ENCODE results near the gene B4GALT1. TPM values are rescaled to one million over a fixed set of nuclear protein-coding genes. Genes with fewer than 3 reads are reported as not detected.

Gene B4GALT1
- total and polyA plus RNA-seq, 2 of the 8 experiments (the other 6 are each of a cell fraction or from before 2014, with no cell fraction given), result 12.8 to 18.2 TPM

- H3K79me2 ChIP-seq (ENCODE audit: control insufficient read depth in 1 of 2, insufficient read depth in 2 of 2, low read length in 2 of 2), result no peaks in the 10 kb centered on the region
- no peak overlapping the region for H2BK12ac ChIP-seq (ENCODE audit: low read depth, low read length)
- no peak overlapping the region for H2BK5ac ChIP-seq (ENCODE audit: low read depth, low read length)
- FAIRE-seq (no peak), DNase-seq (ENCODE audit: low read depth in 1 of 2, low spot score in 2 of 2) (no peak)
- no peak overlapping the region for H2BK20ac ChIP-seq (ENCODE audit: low read length)
- no peaks in the 10 kb centered on the region for H3K4me1 ChIP-seq (replicated peaks in 1 of 4; ENCODE audit: control insufficient read depth in 3 of 4, insufficient read depth in 4 of 4, low read length in 3 of 4)
- no peak overlapping the region for H4K91ac ChIP-seq (replicated peaks; ENCODE audit: insufficient read length, low read length)
- 86% methylated on average over 2 of the region's 2 CpGs; no CpG with 5 or more reads in 1 of the 2 experiments for WGBS, 2 experiments (ENCODE audit: extremely low coverage in 1 of 2, insufficient coverage in 1 of 2, insufficient read length in 1 of 2, insufficient replicate concordance in 2 of 2, low coverage in 1 of 2, low lambda C conversion rate in 2 of 2, missing lambda C conversion rate in 1 of 2)
- no peak overlapping the region for H4K5ac ChIP-seq (ENCODE audit: insufficient read length, low read depth, low read length)
- H3K27ac ChIP-seq (ENCODE audit: low read depth, low read length), result no peak overlapping the region
- H3K9ac ChIP-seq (replicated peaks in 1 of 4; ENCODE audit: extremely low read depth in 1 of 4, low read depth in 3 of 4, low read length in 3 of 4), result no peak overlapping the region
- no peak overlapping the region for H3K4ac ChIP-seq (replicated peaks; ENCODE audit: insufficient read length, low read depth, low read length)
- no peak overlapping the region for H3K14ac ChIP-seq (ENCODE audit: insufficient read length)
- H2AK5ac ChIP-seq (ENCODE audit: low read depth, low read length), result no peak overlapping the region
- no peak overlapping the region for H3K4me2 ChIP-seq (ENCODE audit: insufficient read depth in 1 of 2, low read depth in 2 of 2, low read length in 2 of 2)
- H3K79me1 ChIP-seq (ENCODE audit: low read depth, low read length), result no peaks in the 10 kb centered on the region; the same call in 1 of the 2 replicates
- no peak overlapping the region for H3K56ac ChIP-seq (replicated peaks; ENCODE audit: insufficient read length, low read depth, low read length)
- H2BK120ac ChIP-seq (replicated peaks; ENCODE audit: low read depth, low read length), result no peak overlapping the region
- no peak overlapping the region for H2AFZ ChIP-seq (ENCODE audit: low read length)
- H2BK15ac ChIP-seq (ENCODE audit: low read length), result no peak overlapping the region
- no peak overlapping the region for H3K23ac ChIP-seq (ENCODE audit: insufficient read length)
- H4K8ac ChIP-seq (ENCODE audit: extremely low read depth, insufficient read depth, low read length), result no peak overlapping the region
- ChIA-PET POLR2A (ENCODE audit: partially characterized antibody) (no interaction called here), CTCF (ENCODE audit: partially characterized antibody) (interaction anchor here (2.2 kb wide), 1 partner anchor 80 kb away, joined by 9 read pairs; no protein-coding TSS in a partner anchor)
- H4K20me1 ChIP-seq (replicated peaks in 1 of 2; ENCODE audit: control insufficient read depth in 1 of 2, insufficient read depth in 2 of 2, low read length in 2 of 2), result peaks cover 0 to 2% of the 10 kb centered on the region in 2 experiments
- H3K18ac ChIP-seq (ENCODE audit: extremely low read depth, low read length), result no peak overlapping the region
- no peaks in the 10 kb centered on the region for H3K23me2 ChIP-seq (ENCODE audit: low read depth, low read length)
- no peaks in the 10 kb centered on the region for H3K9me3 ChIP-seq (ENCODE audit: insufficient read depth in 2 of 2, low read depth in 1 of 2, low read length in 1 of 2)
- H3K36me3 ChIP-seq (ENCODE audit: control insufficient read depth in 2 of 4, insufficient read depth in 4 of 4, low read length in 3 of 4), result no peaks in the 10 kb centered on the region
- H3K27me3 ChIP-seq (replicated peaks in 1 of 4; ENCODE audit: control insufficient read depth in 3 of 4, extremely low read depth in 1 of 4, insufficient read depth in 3 of 4, low read length in 3 of 4), result no peaks in the 10 kb centered on the region; a peak in 1 of 7 replicates
- H3K4me3 ChIP-seq (ENCODE audit: extremely low read depth in 1 of 4, insufficient read depth in 2 of 4, low read depth in 3 of 4, low read length in 4 of 4), result no peak overlapping the region
- TF ChIP-seq CREB1 (IDR thresholded peaks at IDR 0.05), result no peak
- TF ChIP-seq GTF2F1 (IDR thresholded peaks at IDR 0.05; ENCODE audit: borderline replicate concordance, low read depth, low read length), result no peak
- TF ChIP-seq BACH1 (IDR thresholded peaks at IDR 0.05; ENCODE audit: low read length), result no peak
- TF ChIP-seq, protein P1, sequence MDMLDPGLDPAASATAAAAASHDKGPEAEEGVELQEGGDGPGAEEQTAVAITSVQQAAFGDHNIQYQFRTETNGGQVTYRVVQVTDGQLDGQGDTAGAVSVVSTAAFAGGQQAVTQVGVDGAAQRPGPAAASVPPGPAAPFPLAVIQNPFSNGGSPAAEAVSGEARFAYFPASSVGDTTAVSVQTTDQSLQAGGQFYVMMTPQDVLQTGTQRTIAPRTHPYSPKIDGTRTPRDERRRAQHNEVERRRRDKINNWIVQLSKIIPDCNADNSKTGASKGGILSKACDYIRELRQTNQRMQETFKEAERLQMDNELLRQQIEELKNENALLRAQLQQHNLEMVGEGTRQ (IDR thresholded peaks at IDR 0.05; ENCODE audit: low read length), result no peak
Measured at GRCh38 chr9:33146298-33146697, 20.8 kb downstream of the B4GALT1 start.
